Ascending aorta (tissue), 2 donors: Measurements from ENCODE around the gene BACE1. TPM values are rescaled to one million over a fixed set of nuclear protein-coding genes. Genes with fewer than 3 reads are reported as not detected.

Experiments used
- DNase-seq, 2 donors: peaks; one replicate each; pipeline ENCODE4 v3.0.0-alpha.2; 2019; ENCODE audit warnings: low spot score in 2 of 2
- H3K27ac ChIP-seq, 2 donors: fragments of 200-600 bp; sonication (generic); one replicate each; pipeline ENCODE4 v1.5.1; 2016 to 2017; ENCODE audit warnings: mild to moderate bottlenecking in 1 of 2
- H3K27me3 ChIP-seq: fragments of 200-600 bp; sonication (generic); one replicate; pipeline ENCODE4 v1.5.1; 2017
- H3K36me3 ChIP-seq, 2 donors: fragments of 200-600 bp; sonication (generic); one replicate each; pipeline ENCODE4 v1.5.1; 2016
- H3K4me1 ChIP-seq, 2 donors: fragments of 200-600 bp; sonication (generic); one replicate each; pipeline ENCODE4 v1.5.1; 2016 to 2017; ENCODE audit warnings: mild to moderate bottlenecking in 1 of 2
- H3K4me3 ChIP-seq, 2 donors: fragments of 200-600 bp; sonication (generic); one replicate each; pipeline ENCODE4 v1.5.1; 2016 to 2017; ENCODE audit warnings: mild to moderate bottlenecking in 1 of 2
- H3K9me3 ChIP-seq, 2 donors: fragments of 200-600 bp; sonication (generic); one replicate each; pipeline ENCODE4 v1.5.1; 2016
- CTCF ChIP-seq, 3 experiments: fragments of 200-600 bp in 2 of 3; fragments of 450-650 bp in 1 of 3; sonication (generic) in 2 of 3; IDR thresholded peaks; one replicate each; pipeline ENCODE4 v1.5.1; 2016 to 2019; ENCODE audit warnings: antibody characterized with exemption in 3 of 3, mild to moderate bottlenecking in 1 of 3, moderate library complexity in 1 of 3
- intact Hi-C: fragments of 100-400 bp; cut with DNase I; formaldehyde crosslinking; loops from one replicate; pipeline ENCODE4 v1.15.1; 2023
- total RNA-seq: library from RNA; depleted of rRNA; stranded (reverse); fragments of >200 nt; gene quantifications from one replicate; pipeline ENCODE4 v1.1.0, GENCODE V29; 2016

BACE1 gene
- total RNA-seq, 1 donor from 2014 or later = 27.2 TPM

DNA sequence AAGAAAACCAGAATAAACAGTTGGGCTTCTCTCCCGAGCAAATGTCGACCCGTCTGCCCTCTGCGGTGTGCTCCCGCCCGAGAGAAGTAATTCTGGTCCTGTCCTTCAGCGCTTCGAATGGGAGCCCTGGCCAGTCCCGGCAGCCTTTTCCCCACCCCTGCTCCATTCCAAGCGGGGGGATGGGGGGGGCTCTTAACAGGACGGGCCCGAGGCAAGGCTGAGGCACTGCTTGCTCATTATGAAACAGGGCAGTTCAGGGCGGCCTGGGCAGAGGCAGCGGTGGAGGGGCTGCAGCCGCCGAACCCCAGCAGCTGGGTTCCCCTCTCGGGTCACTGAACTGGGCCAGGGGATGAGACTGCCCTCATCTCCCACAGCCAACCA, 15.8 kb downstream of the BACE1 start:
- Histone ChIP-seq H3K4me3 (peak overlapping the region in 1 of 2 donors; percentile 41), H3K36me3 (no peaks in the 10 kb centered on the region), H3K27ac (no peak overlapping the region), H3K4me1 (peaks cover 2 to 3% of the 10 kb centered on the region in 2 donors), H3K9me3 (no peaks in the 10 kb centered on the region), H3K27me3 (no peaks in the 10 kb centered on the region)
- intact Hi-C loops = no loop called here
- TF ChIP-seq CTCF (IDR thresholded peaks at IDR 0.05) = no peak
- DNase-seq = peak in 1 of 2 donors; percentile 68

GRCh38 chr11:117299351-117300282, 16.4 kb downstream of the BACE1 start:
- Histone ChIP-seq H3K9me3 (no peaks in the 10 kb centered on the region), H3K36me3 (peaks cover 0 to 5% of the 10 kb centered on the region in 2 donors), H3K4me3 (peak overlapping the region in 1 of 2 donors; percentile 41), H3K4me1 (peaks cover 2 to 3% of the 10 kb centered on the region in 2 donors), H3K27me3 (no peaks in the 10 kb centered on the region), H3K27ac (no peak overlapping the region)
- TF ChIP-seq CTCF (IDR thresholded peaks at IDR 0.05) = no peak
- intact Hi-C loops = no loop called here
- peak in 1 of 2 donors; percentile 53 for DNase-seq

GRCh38 chr11:117298195-117298594, 17.9 kb downstream of the BACE1 start:
- TF ChIP-seq CTCF (IDR thresholded peaks at IDR 0.05) = no peak
- intact Hi-C loops = no loop called here
- Histone ChIP-seq H3K4me1 (peaks cover 2 to 3% of the 10 kb centered on the region in 2 donors), H3K27ac (no peak overlapping the region), H3K27me3 (no peaks in the 10 kb centered on the region), H3K9me3 (no peaks in the 10 kb centered on the region), H3K4me3 (no peak overlapping the region), H3K36me3 (peaks cover 10 to 18% of the 10 kb centered on the region in 2 donors)
- no peak for DNase-seq

DNA sequence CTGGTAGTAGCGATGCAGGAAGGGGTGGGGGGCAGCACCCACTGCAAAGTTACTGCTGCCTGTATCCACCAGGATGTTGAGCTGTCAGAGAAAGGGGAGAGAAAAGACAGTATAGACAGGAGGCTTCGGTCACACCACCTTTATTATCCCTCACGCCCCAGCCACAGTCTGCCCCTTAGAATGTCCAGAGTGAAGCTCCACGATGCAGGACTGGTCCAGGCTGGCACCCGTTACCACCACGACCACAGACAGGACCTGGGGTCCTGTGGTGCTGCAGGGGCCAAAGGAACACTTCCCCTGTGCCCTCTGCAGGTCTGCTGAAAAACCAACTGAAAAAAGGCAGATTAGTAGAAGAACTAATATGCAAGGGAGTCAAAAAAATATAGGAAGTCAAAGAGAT, 19.2 kb downstream of the BACE1 start:
- H3K4me3 ChIP-seq = no peak overlapping the region
- H3K9me3 ChIP-seq = no peaks in the 10 kb centered on the region
- H3K27me3 ChIP-seq = no peaks in the 10 kb centered on the region
- DNase-seq = peak in 1 of 2 donors; percentile 27
- no peak overlapping the region for H3K27ac ChIP-seq
- TF ChIP-seq CTCF (IDR thresholded peaks at IDR 0.05) = no peak
- intact Hi-C loops = no loop called here
- H3K36me3 ChIP-seq = peaks cover 15 to 27% of the 10 kb centered on the region in 2 donors
- H3K4me1 ChIP-seq = peaks cover 2 to 3% of the 10 kb centered on the region in 2 donors

- peaks cover 2 to 3% of the 10 kb centered on the region in 2 donors for H3K4me1 ChIP-seq
- H3K4me3 ChIP-seq = no peak overlapping the region
- peaks cover 24 to 39% of the 10 kb centered on the region in 2 donors for H3K36me3 ChIP-seq
- intact Hi-C loops = no loop called here
- no peak overlapping the region for H3K27ac ChIP-seq
- peak in 1 of 2 donors; percentile 15 for DNase-seq
- H3K9me3 ChIP-seq = no peaks in the 10 kb centered on the region
- no peak for TF ChIP-seq CTCF (IDR thresholded peaks at IDR 0.05)
- H3K27me3 ChIP-seq = no peaks in the 10 kb centered on the region
These were observed 20.5 kb downstream of the BACE1 start for GRCh38 chr11:117295438-117296137.
